Left cardiac atrium (tissue), 4 donors: ENCODE data around the gene CCL24. TPM values are rescaled to one million over a fixed set of nuclear protein-coding genes. Genes with fewer than 3 reads are reported as not detected.
"Not testable (repeated sequence)": the region's sequence is repeated elsewhere in the genome, so short reads cannot be mapped to it uniquely, and the experiment has no call there.

Source experiments
- ATAC-seq, 2 donors: fragments of 200-7000 bp; cut with Tn5 transposase; one replicate each; pipeline ENCODE4 v1.9.1; 2020; ENCODE audit warnings: mild to moderate bottlenecking in 2 of 2, moderate library complexity in 2 of 2
- DNase-seq: peaks from one replicate; pipeline ENCODE4 v3.0.0-alpha.2; 2020
- intact Hi-C, 2 donors: fragments of 100-400 bp; cut with DNase I; formaldehyde crosslinking; loops; one replicate each; pipeline versions ENCODE4 v1.14.1 to v1.15.1; 2022 to 2023
- long read RNA-seq: library from polyadenylated mRNA; unstranded; transcript quantifications from one replicate; pipeline ENCODE4 v2.0.0, GENCODE V29; 2021
- total RNA-seq, 2 donors: library from RNA; stranded (reverse); fragmentation: NEBNext Ultra II Directional; extraction: Animal tissue kit (Norgen Biotek cat#: 25700); gene quantifications; one replicate each; pipeline ENCODE4 v1.2.1, GENCODE V29; 2021
- donor health status: DM: no; HTN: yes; CAD: no.
- donor health status: DM: no; HTN: yes; CAD: no; lungs with severe emphysema.
- donor health status: DM: yes; HTN: yes; CAD: no.
- donor health status: Dilated cardiomyopathy.

The CCL24 gene, protein sequence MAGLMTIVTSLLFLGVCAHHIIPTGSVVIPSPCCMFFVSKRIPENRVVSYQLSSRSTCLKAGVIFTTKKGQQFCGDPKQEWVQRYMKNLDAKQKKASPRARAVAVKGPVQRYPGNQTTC
- total RNA-seq = under 1 TPM in 1 of 2 donors, not detected in 1; 0.56 TPM
- long read RNA-seq = 0 reads

DNA sequence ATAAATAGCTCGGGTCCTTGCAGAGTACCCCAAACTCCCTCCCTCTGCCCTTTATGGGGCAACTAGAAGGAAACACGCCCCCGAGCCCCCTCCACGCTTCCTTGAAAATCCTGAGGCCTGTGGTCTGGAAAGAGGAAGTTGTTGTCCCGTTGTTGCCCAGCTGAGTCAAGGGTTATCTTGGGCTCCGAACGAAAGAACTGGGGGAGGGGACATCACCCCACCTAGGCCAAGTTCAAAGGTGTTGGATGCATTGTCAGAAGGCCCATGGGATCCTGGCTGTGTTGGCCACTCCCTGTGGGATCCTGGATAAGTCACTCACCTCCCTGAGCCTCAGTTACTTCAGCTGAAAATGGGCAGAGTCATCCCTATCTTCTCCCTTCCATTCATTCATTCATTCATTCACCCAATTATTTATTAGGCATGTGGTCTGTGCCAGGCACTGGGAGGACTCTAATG, at the start of gene CCL24:
Gene CCL24 (minus strand): TSS at position 26 of the 456 bp plus-strand sequence. CDS start 91 bp downstream, outside the sequence.
- DNase-seq (no peak), ATAC-seq (peak in 1 of 2 donors; percentile 31)
- intact Hi-C loops = no loop called here

DNA sequence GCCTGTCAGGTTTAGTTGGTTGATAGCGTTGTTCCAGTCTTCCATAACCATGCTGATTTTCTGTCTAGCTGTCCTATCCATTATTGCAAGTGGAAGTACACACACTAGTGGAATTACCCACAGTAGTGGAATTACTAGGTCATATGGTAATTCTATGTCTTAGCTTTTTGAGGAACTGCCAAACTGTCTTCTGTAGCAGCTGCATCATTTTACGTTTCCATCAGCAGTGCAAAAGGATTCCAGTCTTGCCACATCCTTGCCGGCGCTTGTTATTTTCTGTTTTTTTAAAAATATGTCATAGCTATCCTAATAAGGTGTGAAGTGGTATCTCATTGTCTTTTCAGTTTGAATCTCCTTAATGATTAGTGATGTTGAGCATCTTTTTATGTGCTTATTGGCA, 48.0 kb upstream of the CCL24 start:
- peak; percentile 60 to 80 for ATAC-seq

DNA sequence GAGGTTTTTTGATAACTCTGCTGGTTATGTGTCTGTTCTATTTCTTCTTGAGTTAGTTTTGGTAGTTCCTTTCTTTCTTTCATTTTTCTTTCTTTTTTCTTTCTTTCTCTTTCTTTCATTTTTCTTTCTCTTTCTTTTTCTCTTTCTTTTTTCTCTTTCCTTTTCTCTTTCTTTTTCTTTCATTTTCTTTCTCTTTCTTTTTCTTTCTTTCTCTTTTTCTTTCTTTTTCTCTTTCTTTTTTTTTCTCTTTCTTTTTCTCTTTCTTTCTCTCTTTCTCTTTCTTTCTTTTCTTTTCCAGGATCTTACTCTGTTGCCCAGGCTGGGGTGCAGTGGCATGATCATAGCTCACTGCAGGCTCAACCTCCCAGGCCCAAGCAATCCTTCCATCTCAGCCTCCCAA, 44.8 kb upstream of the CCL24 start:
- no peak for ATAC-seq
- DNase-seq = no peak
- intact Hi-C loops = no loop called here

More for the DNA sequence above, 48.0 kb upstream of the CCL24 start:
- intact Hi-C loops = no loop called here
- DNase-seq = no peak

- no peak for DNase-seq
- intact Hi-C loops = no loop called here
- ATAC-seq = peak in 1 of 2 donors; percentile 50
These were observed 42.9 kb upstream of the CCL24 start for GRCh38 chr7:75856536-75856935.

GRCh38 chr7:75854813-75855345, 41.3 kb upstream of the CCL24 start:
- intact Hi-C loops, DNase-seq, ATAC-seq: not testable (repeated sequence)

- intact Hi-C loops = no loop called here
- DNase-seq (no peak), ATAC-seq (peak; percentile 30 to 38)
These were observed 40.6 kb upstream of the CCL24 start for GRCh38 chr7:75854233-75854632.

- no peak for DNase-seq
- ATAC-seq = peak in 1 of 2 donors; percentile 16
- intact Hi-C loops = no loop called here
These were observed 36.6 kb upstream of the CCL24 start for GRCh38 chr7:75850235-75850634.

GRCh38 chr7:75849573-75849972, 36.0 kb upstream of the CCL24 start:
- DNase-seq (no peak), ATAC-seq (no peak)
- intact Hi-C loops = no loop called here

GRCh38 chr7:75847707-75848106, 34.1 kb upstream of the CCL24 start:
- ATAC-seq (no peak), DNase-seq (no peak)
- intact Hi-C loops = no loop called here

DNA sequence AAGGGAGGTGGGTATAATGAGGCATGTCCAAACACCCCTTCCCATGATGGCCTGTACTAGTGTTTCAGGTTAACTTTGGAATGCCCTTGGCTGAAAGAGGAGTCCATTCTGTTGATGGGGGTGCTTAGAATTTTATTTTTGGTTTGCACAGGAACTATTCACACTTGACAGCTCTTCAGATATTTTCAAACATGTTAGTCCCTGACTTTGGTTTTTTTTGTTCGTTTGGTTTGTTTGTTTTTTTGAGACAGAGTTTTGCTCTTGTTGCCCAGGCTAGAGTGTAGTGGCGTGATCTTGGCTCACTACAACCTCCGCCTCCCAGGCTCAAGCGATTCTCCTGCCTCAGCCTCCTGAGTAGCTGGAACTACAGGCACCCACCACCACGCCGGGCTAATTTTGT, 31.5 kb upstream of the CCL24 start:
- intact Hi-C loops, ATAC-seq, DNase-seq: not testable (repeated sequence)

GRCh38 chr7:75844158-75844557, 30.6 kb upstream of the CCL24 start:
- no peak for ATAC-seq
- no peak for DNase-seq
- intact Hi-C loops = no loop called here

DNA sequence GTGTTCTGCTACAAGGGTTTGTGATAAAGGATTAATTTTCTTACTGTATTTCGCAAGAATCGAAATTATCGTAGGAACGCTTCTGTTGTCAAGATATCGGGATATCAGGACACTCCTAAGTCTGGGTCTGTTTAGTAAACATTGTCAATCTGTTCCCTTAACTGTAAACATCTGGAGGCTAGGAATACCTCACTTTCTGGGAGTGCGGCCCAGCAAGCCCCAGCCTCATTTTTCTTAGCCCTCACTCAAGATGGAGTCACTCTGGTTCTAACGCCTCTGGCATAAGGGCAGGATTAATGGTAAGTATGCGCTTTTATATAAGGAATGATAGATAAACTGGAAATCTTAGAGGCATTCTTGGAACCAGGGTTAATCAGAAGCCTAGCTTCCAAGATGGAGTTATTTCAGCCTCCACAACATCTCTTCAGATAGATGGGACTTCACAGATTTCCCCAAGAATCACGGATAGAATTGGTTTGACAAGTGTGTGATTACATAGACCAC, 30.1 kb upstream of the CCL24 start:
- intact Hi-C loops = no loop called here
- ATAC-seq (no peak), DNase-seq (no peak)

GRCh38 chr7:75842836-75843446, 29.3 kb upstream of the CCL24 start:
- DNase-seq (no peak), ATAC-seq (peak; percentile 62 to 88)
- intact Hi-C loops = no loop called here

DNA sequence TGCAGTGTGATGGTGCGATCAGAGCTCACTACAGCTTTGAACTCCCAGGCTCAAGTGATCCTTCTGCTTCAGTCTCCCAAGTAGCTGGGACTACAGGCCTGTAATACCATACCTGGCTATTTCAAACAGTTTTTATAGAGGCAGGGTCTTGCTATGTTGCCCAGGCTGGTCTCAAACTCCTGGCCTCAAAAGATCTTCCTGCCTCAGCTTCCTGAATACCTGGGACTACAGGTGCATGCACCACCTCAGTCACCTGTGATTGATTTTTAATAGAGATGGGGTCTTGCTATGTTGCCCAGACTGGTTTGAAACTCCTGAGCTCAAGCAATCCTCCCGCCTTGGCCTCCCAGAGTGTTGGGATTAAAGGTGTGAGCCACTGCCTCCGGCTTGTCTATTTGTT, 26.4 kb upstream of the CCL24 start:
- intact Hi-C loops = no loop called here
- ATAC-seq = no peak
- no peak for DNase-seq

- ATAC-seq, intact Hi-C loops, DNase-seq: not testable (repeated sequence)
These were observed 24.8 kb upstream of the CCL24 start for GRCh38 chr7:75838281-75838930.

- intact Hi-C loops = no loop called here
- no peak for DNase-seq
- no peak for ATAC-seq
These were observed 23.2 kb upstream of the CCL24 start for GRCh38 chr7:75836798-75837197.

DNA sequence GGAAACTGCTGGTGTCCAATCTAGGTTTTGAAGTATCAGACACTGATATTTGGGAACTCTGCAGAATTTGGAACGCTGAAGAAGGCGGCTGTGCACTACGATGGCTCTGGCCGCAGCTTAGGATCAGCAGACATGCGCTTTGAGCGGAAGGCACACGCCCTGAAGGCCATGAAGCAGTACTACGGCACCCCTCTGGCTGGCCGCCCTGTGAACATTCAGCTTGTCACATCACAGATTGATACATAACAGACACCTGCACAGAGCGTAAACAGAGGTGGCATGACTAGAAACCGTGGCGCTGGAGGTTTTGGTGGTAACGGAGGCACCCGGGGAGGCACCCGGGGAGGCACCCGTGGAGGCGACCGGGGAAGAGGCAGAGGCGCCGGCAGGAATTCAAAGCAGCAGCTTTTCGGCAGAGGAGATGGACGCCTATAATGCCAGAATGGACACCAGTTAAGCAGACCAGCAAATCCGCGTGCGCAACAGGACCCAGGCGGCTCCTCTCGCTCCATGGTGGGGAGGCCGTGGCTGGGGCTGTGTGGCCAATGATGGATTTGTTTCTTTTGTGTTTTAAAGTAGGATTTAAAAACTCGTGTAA, 22.2 kb upstream of the CCL24 start:
- DNase-seq (no peak), ATAC-seq (no peak)
- intact Hi-C loops = no loop called here

- ATAC-seq, DNase-seq, intact Hi-C loops: not testable (repeated sequence)
These were observed 20.1 kb upstream of the CCL24 start for GRCh38 chr7:75833662-75834061.

GRCh38 chr7:75830978-75831377, 17.4 kb upstream of the CCL24 start:
- intact Hi-C loops = no loop called here
- ATAC-seq (no peak), DNase-seq (no peak)

- DNase-seq, ATAC-seq, intact Hi-C loops: not testable (repeated sequence)
These were observed 16.1 kb upstream of the CCL24 start for GRCh38 chr7:75829656-75830055.
